Stomach (tissue), 9 donors: ENCODE results near the gene COL6A5. TPM values are rescaled to one million over a fixed set of nuclear protein-coding genes. Genes with fewer than 3 reads are reported as not detected.

ENCODE experiments used
- DNase-seq, 2 donors: peaks; one replicate each; pipeline versions ENCODE4 v3.0.0 to v3.0.0-alpha.2; 2013 to 2019
- H3K27ac ChIP-seq, 5 donors: fragments of 200-600 bp in 4 of 5; sonication (generic) in 4 of 5; one replicate each; pipeline ENCODE4 v1.5.1; 2013 to 2019; ENCODE audit warnings: mild to moderate bottlenecking in 1 of 5, moderate library complexity in 1 of 5
- H3K27me3 ChIP-seq, 3 donors: fragments of 200-600 bp; sonication (generic); one replicate each; pipeline ENCODE4 v1.5.1; 2017 to 2019; ENCODE audit warnings: mixed run types in 1 of 3
- H3K36me3 ChIP-seq, 4 donors: fragments of 200-600 bp; sonication (generic); 1 replicate in 3 of 4; 2 replicates in 1 of 4; pipeline ENCODE4 v1.5.1; 2016 to 2019
- H3K4me1 ChIP-seq, 4 donors: fragments of 200-600 bp; sonication (generic); one replicate each; pipeline ENCODE4 v1.5.1; 2016 to 2019
- H3K4me3 ChIP-seq, 4 donors: fragments of 200-600 bp; sonication (generic) in 3 of 4; one replicate each; pipeline ENCODE4 v1.5.1; 2016 to 2019; ENCODE audit warnings: mild to moderate bottlenecking in 1 of 4
- H3K9me3 ChIP-seq, 4 donors: fragments of 200-600 bp; sonication (generic); one replicate each; pipeline ENCODE4 v1.5.1; 2016 to 2019
- CTCF ChIP-seq, 7 experiments: fragments of 450-650 bp in 4 of 7; fragments of 200-600 bp in 3 of 7; sonication (generic) in 3 of 7; IDR thresholded peaks; one replicate each; pipeline ENCODE4 v1.5.1; 2016 to 2019; ENCODE audit warnings: antibody characterized with exemption in 7 of 7, control low read depth in 2 of 7, mild to moderate bottlenecking in 1 of 7
- EP300 ChIP-seq: sonication (generic); formaldehyde crosslinking; IDR thresholded peaks from one replicate; pipeline ENCODE4 v1.6.1; 2017; ENCODE audit warnings: antibody characterized with exemption
- POLR2A ChIP-seq, 4 donors: fragments of 450-650 bp; IDR thresholded peaks; one replicate each; pipeline ENCODE4 v1.6.1; 2016; ENCODE audit warnings: antibody characterized with exemption in 4 of 4, control low read depth in 2 of 4, mild to moderate bottlenecking in 1 of 4, moderate library complexity in 1 of 4
- POLR2AphosphoS5 ChIP-seq, 3 donors: sonication (generic); formaldehyde crosslinking; IDR thresholded peaks; one replicate each; pipeline ENCODE4 v1.6.1; 2016; ENCODE audit warnings: antibody characterized with exemption in 3 of 3
- WGBS, 5 donors: extraction: QIAGEN DNeasy Blood & Tissue Kit in 3 of 5; methylation state at CpG; one replicate each; pipeline versions ENCODE4 v1.1.5 to v1.1.7; 2013 to 2018; 5-methylcytosine and 5-hydroxymethylcytosine counted together
- intact Hi-C: fragments of 100-400 bp; cut with DNase I; formaldehyde crosslinking; loops from one replicate; pipeline ENCODE4 v1.15.1; 2023; ENCODE audit warnings: low total_unique reads
- polyA plus RNA-seq, 3 donors: library from polyadenylated mRNA; stranded (reverse); fragments of 200-250 nt; gene quantifications; one replicate each; pipeline ENCODE4 v1.2.3, GENCODE V29; 2013
- total RNA-seq, 5 donors: library from RNA; depleted of rRNA; stranded (reverse); fragments of >200 nt; gene quantifications; one replicate each; pipeline versions ENCODE4 v1.1.0 to v1.2.3, GENCODE V29; 2014 to 2016
- donor health status: healthy with polysubstance abuse.
- donor health status: Bipolar disorder and iron deficiency.
- donor health status: healthy.

The COL6A5 gene
- total and polyA plus RNA-seq, 8 donors, result 0.05 to 3.3 (median 0.59) TPM; not detected in 2

GRCh38 chr3:130386604-130387263 is 41.3 kb downstream of the COL6A5 start:
- no peak overlapping the region for H3K27ac ChIP-seq
- DNase-seq, result no peak
- H3K27me3 ChIP-seq, result no peaks in the 10 kb centered on the region
- TF ChIP-seq POLR2AphosphoS5 (IDR thresholded peaks at IDR 0.05) (no peak), CTCF (IDR thresholded peaks at IDR 0.05) (no peak), POLR2A (IDR thresholded peaks at IDR 0.05) (no peak), EP300 (no peak)
- H3K36me3 ChIP-seq, result no peaks in the 10 kb centered on the region
- intact Hi-C loops, result no loop called here
- no peaks in the 10 kb centered on the region for H3K9me3 ChIP-seq
- 42 to 56% (median 51%) methylated on average over 2 of the region's 2 CpGs for WGBS, 5 donors
- no peaks in the 10 kb centered on the region for H3K4me1 ChIP-seq
- H3K4me3 ChIP-seq, result no peak overlapping the region

- Histone ChIP-seq H3K36me3 (no peaks in the 10 kb centered on the region), H3K27me3 (no peaks in the 10 kb centered on the region), H3K4me1 (no peaks in the 10 kb centered on the region), H3K4me3 (no peak overlapping the region), H3K9me3 (no peaks in the 10 kb centered on the region), H3K27ac (no peak overlapping the region)
- DNase-seq, result no peak
- TF ChIP-seq POLR2A (IDR thresholded peaks at IDR 0.05), result no peak
- intact Hi-C loops, result no loop called here
- whole genome bisulfite sequencing, 5 donors, result 76 to 86% (median 80%) methylated on average over 1 of the region's 1 CpG
Measured at GRCh38 chr3:130389743-130390478, 44.4 kb downstream of the COL6A5 start.

- H3K4me1 ChIP-seq, result no peaks in the 10 kb centered on the region
- no peaks in the 10 kb centered on the region for H3K27me3 ChIP-seq
- H3K36me3 ChIP-seq, result no peaks in the 10 kb centered on the region
- H3K27ac ChIP-seq, result no peak overlapping the region
- DNase-seq, result no peak
- H3K9me3 ChIP-seq, result no peaks in the 10 kb centered on the region
- intact Hi-C loops, result no loop called here
- WGBS, 5 donors, result 80 to 97% (median 92%) methylated on average over 2 of the region's 2 CpGs
- TF ChIP-seq EP300 (no peak), POLR2A (IDR thresholded peaks at IDR 0.05) (no peak), POLR2AphosphoS5 (IDR thresholded peaks at IDR 0.05) (no peak), CTCF (IDR thresholded peaks at IDR 0.05) (no peak)
- H3K4me3 ChIP-seq, result no peak overlapping the region
Measured at GRCh38 chr3:130392266-130392665, 46.8 kb downstream of the COL6A5 start.

- Histone ChIP-seq H3K27me3 (no peaks in the 10 kb centered on the region), H3K9me3 (no peaks in the 10 kb centered on the region), H3K27ac (no peak overlapping the region), H3K4me1 (no peaks in the 10 kb centered on the region), H3K36me3 (no peaks in the 10 kb centered on the region), H3K4me3 (no peak overlapping the region)
- TF ChIP-seq POLR2A (IDR thresholded peaks at IDR 0.05) (no peak), CTCF (IDR thresholded peaks at IDR 0.05) (no peak), POLR2AphosphoS5 (IDR thresholded peaks at IDR 0.05) (no peak), EP300 (no peak)
- 73 to 92% (median 76%) methylated on average over 3 of the region's 3 CpGs for WGBS, 5 donors
- intact Hi-C loops, result no loop called here
- DNase-seq, result no peak
Measured at GRCh38 chr3:130393594-130393993, 48.1 kb downstream of the COL6A5 start.

GRCh38 chr3:130395331-130395730 is 49.9 kb downstream of the COL6A5 start:
- no peaks in the 10 kb centered on the region for H3K36me3 ChIP-seq
- TF ChIP-seq POLR2A (IDR thresholded peaks at IDR 0.05) (no peak), CTCF (IDR thresholded peaks at IDR 0.05) (no peak), EP300 (no peak), POLR2AphosphoS5 (IDR thresholded peaks at IDR 0.05) (no peak)
- WGBS, 5 donors, result 50 to 58% (median 55%) methylated on average over 2 of the region's 2 CpGs
- H3K27ac ChIP-seq, result no peak overlapping the region
- intact Hi-C loops, result no loop called here
- no peaks in the 10 kb centered on the region for H3K27me3 ChIP-seq
- no peaks in the 10 kb centered on the region for H3K9me3 ChIP-seq
- H3K4me3 ChIP-seq, result no peak overlapping the region
- peak in 1 of 2 donors; percentile 13 for DNase-seq
- H3K4me1 ChIP-seq, result no peaks in the 10 kb centered on the region
